IPS-20b (cell line): ENCODE results near the gene PHLDB3.

ENCODE experiments used
- H3K27ac ChIP-seq: one replicate; pipeline ENCODE4 v1.5.1; 2013; ENCODE audit warnings: low read length
- H3K27me3 ChIP-seq: 2 replicates; pipeline ENCODE4 v1.6.1; 2013; ENCODE audit warnings: mild to moderate bottlenecking, low read length, inconsistent platforms; ENCODE audit not compliant: insufficient read depth
- H3K36me3 ChIP-seq: 2 replicates; pipeline ENCODE4 v1.6.1; 2013; ENCODE audit warnings: low read depth, mild to moderate bottlenecking, inconsistent platforms, low read length, moderate library complexity; ENCODE audit not compliant: insufficient read depth
- H3K4me1 ChIP-seq: 2 replicates; pipeline ENCODE4 v1.6.1; 2013; ENCODE audit warnings: mild to moderate bottlenecking, control low read depth, inconsistent platforms, low read length, moderate library complexity; ENCODE audit not compliant: insufficient read depth
- H3K4me3 ChIP-seq: 2 replicates; pipeline ENCODE4 v1.5.1; 2013; ENCODE audit warnings: mild to moderate bottlenecking, low read length, inconsistent platforms
- H3K9ac ChIP-seq: 2 replicates; pipeline ENCODE4 v1.6.1; 2013; ENCODE audit warnings: low read depth, mild to moderate bottlenecking, inconsistent platforms, low read length, moderate library complexity
- H3K9me3 ChIP-seq: 2 replicates; pipeline ENCODE4 v1.6.1; 2013; ENCODE audit warnings: mild to moderate bottlenecking, low read depth, low read length, inconsistent platforms; ENCODE audit not compliant: insufficient read depth

PHLDB3 gene

GRCh38 chr19:43490759-43491158 is 13.8 kb downstream of the PHLDB3 start:
- Histone ChIP-seq H3K9ac (no peak overlapping the region), H3K4me1 (no peaks in the 10 kb centered on the region), H3K36me3 (no peaks in the 10 kb centered on the region), H3K4me3 (no peak overlapping the region), H3K27me3 (no peaks in the 10 kb centered on the region), H3K27ac (no peak overlapping the region), H3K9me3 (no peaks in the 10 kb centered on the region)

GRCh38 chr19:43489979-43490599 is 14.5 kb downstream of the PHLDB3 start:
- no peak overlapping the region for H3K4me3 ChIP-seq
- no peaks in the 10 kb centered on the region for H3K36me3 ChIP-seq
- no peak overlapping the region for H3K9ac ChIP-seq
- no peaks in the 10 kb centered on the region for H3K4me1 ChIP-seq
- no peaks in the 10 kb centered on the region for H3K27me3 ChIP-seq
- H3K9me3 ChIP-seq = no peaks in the 10 kb centered on the region
- H3K27ac ChIP-seq = no peak overlapping the region

DNA sequence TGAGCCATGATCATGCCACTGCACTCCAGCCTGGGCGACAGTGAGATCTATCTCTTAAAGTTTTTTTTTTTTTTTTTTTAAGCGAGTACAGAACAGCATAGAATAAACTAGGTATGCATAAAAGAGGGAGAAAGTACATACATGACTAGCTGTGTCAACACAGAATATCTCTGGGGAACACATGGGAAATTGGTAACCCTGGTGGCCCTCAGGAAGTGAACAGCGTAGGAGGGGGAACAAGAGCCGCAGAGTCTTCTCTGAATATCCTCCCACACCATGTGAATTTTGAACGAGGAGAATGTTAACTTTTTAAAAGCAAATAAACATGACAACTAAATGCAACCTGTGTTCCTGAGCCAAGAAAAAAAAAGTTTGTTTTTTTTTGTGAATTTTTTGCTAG is 15.2 kb downstream of the PHLDB3 start:
- Histone ChIP-seq H3K27me3 (no peaks in the 10 kb centered on the region), H3K9me3 (no peaks in the 10 kb centered on the region), H3K9ac (no peak overlapping the region), H3K4me1 (no peaks in the 10 kb centered on the region), H3K36me3 (no peaks in the 10 kb centered on the region), H3K4me3 (no peak overlapping the region), H3K27ac (no peak overlapping the region)

DNA sequence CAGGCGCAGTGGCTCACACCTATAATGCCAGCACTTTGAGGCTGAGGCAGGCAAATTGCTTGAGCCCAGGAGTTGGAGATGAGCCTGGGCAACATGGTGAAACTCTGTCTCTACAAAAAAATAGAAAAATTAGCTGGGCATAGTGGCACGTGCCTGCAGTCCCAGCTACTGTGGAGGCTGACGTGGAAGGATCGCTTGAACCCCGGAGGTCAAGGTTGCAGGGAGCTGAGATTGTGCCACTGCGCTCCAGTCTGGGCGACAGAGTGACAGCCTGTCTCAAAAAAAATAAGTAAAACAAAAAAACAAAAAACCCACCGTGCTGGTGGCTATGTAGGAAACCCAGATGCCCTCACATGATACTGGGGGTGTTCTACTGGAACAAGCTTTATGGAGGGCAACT is 16.4 kb downstream of the PHLDB3 start:
- H3K9ac ChIP-seq = no peak overlapping the region
- no peaks in the 10 kb centered on the region for H3K4me1 ChIP-seq
- no peak overlapping the region for H3K4me3 ChIP-seq
- no peaks in the 10 kb centered on the region for H3K27me3 ChIP-seq
- no peak overlapping the region for H3K27ac ChIP-seq
- no peaks in the 10 kb centered on the region for H3K9me3 ChIP-seq
- H3K36me3 ChIP-seq = no peaks in the 10 kb centered on the region

- Histone ChIP-seq H3K9me3 (no peaks in the 10 kb centered on the region), H3K4me1 (no peaks in the 10 kb centered on the region), H3K27ac (no peak overlapping the region), H3K36me3 (no peaks in the 10 kb centered on the region), H3K4me3 (no peak overlapping the region), H3K9ac (no peak overlapping the region), H3K27me3 (no peaks in the 10 kb centered on the region)
Measured at GRCh38 chr19:43486412-43486811, 18.1 kb downstream of the PHLDB3 start.

DNA sequence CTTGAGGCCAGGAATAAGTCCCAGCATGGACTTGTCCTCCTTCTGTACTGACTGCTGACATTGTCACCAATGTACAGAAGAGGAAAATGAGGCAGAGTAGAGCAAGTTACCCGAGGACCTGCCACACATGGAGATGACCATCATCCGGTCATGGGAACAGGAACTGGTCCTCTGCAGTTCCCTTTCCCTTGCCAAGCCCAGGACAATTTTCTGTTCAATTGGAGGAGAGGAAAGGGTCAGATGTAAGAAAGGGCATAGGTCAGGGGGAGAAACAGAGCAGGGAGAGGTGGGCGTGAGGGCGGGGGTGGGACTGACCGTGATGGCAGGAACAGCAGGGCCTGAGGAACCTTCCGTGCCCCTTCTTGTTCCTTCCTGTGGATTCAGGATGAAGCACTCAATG is 18.6 kb downstream of the PHLDB3 start:
- Histone ChIP-seq H3K9me3 (no peaks in the 10 kb centered on the region), H3K4me1 (no peaks in the 10 kb centered on the region), H3K9ac (no peak overlapping the region), H3K4me3 (no peak overlapping the region), H3K36me3 (no peaks in the 10 kb centered on the region), H3K27me3 (no peaks in the 10 kb centered on the region), H3K27ac (no peak overlapping the region)

DNA sequence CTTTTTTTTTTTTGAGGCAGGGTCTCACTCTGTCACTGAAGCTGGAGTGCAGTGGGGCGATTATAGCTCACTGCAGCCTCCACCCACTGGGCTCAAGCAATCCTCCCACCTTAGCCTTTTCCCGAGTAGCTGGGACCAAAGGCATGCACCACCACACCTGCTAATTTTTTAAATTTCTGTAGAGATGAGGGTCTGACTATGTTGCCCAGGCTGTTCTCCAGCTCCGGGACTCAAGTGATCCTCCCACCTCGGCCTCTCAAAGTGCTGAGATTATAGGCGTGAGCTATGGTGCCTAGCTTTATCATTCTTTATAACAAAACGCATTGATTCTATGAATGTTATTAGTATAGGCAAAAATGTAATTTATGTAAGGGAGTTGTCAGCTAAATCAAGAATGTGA is 21.3 kb downstream of the PHLDB3 start:
- no peaks in the 10 kb centered on the region for H3K4me1 ChIP-seq
- H3K9me3 ChIP-seq = no peaks in the 10 kb centered on the region
- H3K27me3 ChIP-seq = no peaks in the 10 kb centered on the region
- no peak overlapping the region for H3K27ac ChIP-seq
- H3K36me3 ChIP-seq = no peaks in the 10 kb centered on the region
- no peak overlapping the region for H3K4me3 ChIP-seq
- no peak overlapping the region for H3K9ac ChIP-seq

GRCh38 chr19:43482193-43482592 is 22.4 kb downstream of the PHLDB3 start:
- Histone ChIP-seq H3K36me3 (no peaks in the 10 kb centered on the region), H3K27me3 (no peaks in the 10 kb centered on the region), H3K4me1 (no peaks in the 10 kb centered on the region), H3K27ac (no peak overlapping the region), H3K9me3 (no peaks in the 10 kb centered on the region), H3K9ac (no peak overlapping the region), H3K4me3 (no peak overlapping the region)

GRCh38 chr19:43481701-43482100 is 22.8 kb downstream of the PHLDB3 start:
- H3K27ac ChIP-seq = no peak overlapping the region
- no peaks in the 10 kb centered on the region for H3K36me3 ChIP-seq
- H3K27me3 ChIP-seq = no peaks in the 10 kb centered on the region
- no peak overlapping the region for H3K9ac ChIP-seq
- H3K4me1 ChIP-seq = no peaks in the 10 kb centered on the region
- H3K4me3 ChIP-seq = no peak overlapping the region
- no peaks in the 10 kb centered on the region for H3K9me3 ChIP-seq

GRCh38 chr19:43480574-43480973 is 24.0 kb downstream of the PHLDB3 start:
- Histone ChIP-seq H3K27ac (no peak overlapping the region), H3K4me3 (no peak overlapping the region), H3K9me3 (no peaks in the 10 kb centered on the region), H3K36me3 (no peaks in the 10 kb centered on the region), H3K4me1 (no peaks in the 10 kb centered on the region), H3K27me3 (peaks cover 8% of the 10 kb centered on the region; the same call in 1 of the 2 replicates), H3K9ac (no peak overlapping the region)

GRCh38 chr19:43479961-43480561 is 24.5 kb downstream of the PHLDB3 start:
- Histone ChIP-seq H3K9me3 (no peaks in the 10 kb centered on the region), H3K27ac (no peak overlapping the region), H3K9ac (no peak overlapping the region), H3K4me1 (no peaks in the 10 kb centered on the region), H3K27me3 (peaks cover 9% of the 10 kb centered on the region; the same call in 1 of the 2 replicates), H3K4me3 (no peak overlapping the region), H3K36me3 (no peaks in the 10 kb centered on the region)

- H3K4me3 ChIP-seq = no peak overlapping the region
- no peaks in the 10 kb centered on the region for H3K9me3 ChIP-seq
- no peaks in the 10 kb centered on the region for H3K36me3 ChIP-seq
- peaks cover 9% of the 10 kb centered on the region; the same call in 1 of the 2 replicates for H3K27me3 ChIP-seq
- no peak overlapping the region for H3K9ac ChIP-seq
- no peak overlapping the region for H3K27ac ChIP-seq
- H3K4me1 ChIP-seq = no peaks in the 10 kb centered on the region
Measured at GRCh38 chr19:43479226-43479625, 25.3 kb downstream of the PHLDB3 start.
